Measurements from ENCODE around the gene PDE7B.
"Not testable (repeated sequence)": the region's sequence is repeated elsewhere in the genome, so short reads cannot be mapped to it uniquely, and the experiment has no call there.

PDE7B gene

DNA sequence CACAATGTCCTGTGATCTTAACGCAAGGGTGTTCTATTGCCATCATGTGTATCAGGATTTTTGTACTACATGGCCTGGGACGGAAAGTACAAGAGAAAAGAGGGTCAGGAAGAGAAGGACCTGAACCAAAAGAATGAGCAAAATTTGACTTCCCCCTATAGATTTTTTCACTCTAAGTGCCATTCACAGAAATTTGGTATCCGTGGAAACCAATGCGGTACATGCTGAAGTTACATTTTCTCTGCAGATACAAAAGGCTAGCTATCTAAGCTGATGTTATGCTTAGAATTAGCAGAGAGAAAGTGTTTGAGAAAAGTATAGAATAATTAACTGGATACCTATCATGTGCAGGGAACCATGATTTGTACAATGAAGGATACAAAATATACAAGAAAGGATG lies 12.4 kb upstream of the PDE7B start:
- FAIRE-seq (no peak), DNase-seq (ENCODE audit: insufficient read length, low spot score) (no peak)
- no peak for TF ChIP-seq TAF1 (IDR thresholded peaks at IDR 0.05; ENCODE audit: low read depth, low read length)
- TF ChIP-seq PAX5 (IDR thresholded peaks at IDR 0.05; ENCODE audit: insufficient read depth, low read length, severe bottlenecking) = no peak
- TF ChIP-seq POLR2A (IDR thresholded peaks at IDR 0.05; ENCODE audit: low read depth, low read length) = no peak
- no peak for TF ChIP-seq SPI1 (IDR thresholded peaks at IDR 0.05; ENCODE audit: low read depth, low read length)
- TF ChIP-seq POLR2AphosphoS5 (IDR thresholded peaks at IDR 0.05; ENCODE audit: low read depth, low read length) = no peak
- no peak for TF ChIP-seq POU2F2 (IDR thresholded peaks at IDR 0.05; ENCODE audit: low read depth, low read length)

DNA sequence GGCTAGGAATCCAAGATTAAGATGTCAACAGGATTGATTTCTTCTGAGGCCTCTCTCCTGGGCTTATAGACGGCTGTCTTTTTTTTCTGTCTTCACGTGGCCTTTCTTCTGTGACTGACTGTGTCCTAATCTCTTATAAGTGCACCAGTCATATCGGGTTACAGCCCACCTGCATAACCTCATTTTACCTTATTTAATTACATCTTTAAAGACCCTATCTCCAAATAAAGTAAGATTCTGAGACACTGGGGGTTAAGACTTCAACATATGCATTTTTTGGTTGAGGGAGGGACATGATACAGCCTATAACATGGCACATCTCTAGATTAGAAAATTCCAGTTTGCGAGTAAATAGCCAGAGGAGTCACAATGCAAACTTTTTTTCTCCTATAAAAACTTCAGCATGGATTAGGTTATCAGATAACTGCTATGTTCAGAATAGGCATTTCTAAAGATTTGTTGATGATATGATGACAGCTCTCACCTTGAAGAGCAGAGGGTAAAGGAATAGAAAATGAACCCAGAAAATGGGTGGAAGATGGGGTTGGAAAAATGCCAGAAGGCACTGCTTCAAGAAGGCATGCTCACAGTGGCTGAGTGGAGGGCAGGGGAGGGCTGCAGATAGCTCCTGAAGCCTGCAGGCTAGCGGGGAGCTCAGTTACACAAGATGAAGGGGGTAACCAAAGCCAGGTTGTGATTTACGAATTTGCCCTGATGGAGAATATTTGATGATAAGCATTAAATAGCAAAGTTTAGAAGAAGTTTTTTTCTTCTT lies 8.7 kb upstream of the PDE7B start:
- DNase-seq (ENCODE audit: insufficient read length, low spot score) = no peak
- no peak for TF ChIP-seq SPI1 (IDR thresholded peaks at IDR 0.05; ENCODE audit: low read depth, low read length)
- no peak for TF ChIP-seq PAX5 (IDR thresholded peaks at IDR 0.05; ENCODE audit: insufficient read depth, low read length, severe bottlenecking)
- TF ChIP-seq POU2F2 (IDR thresholded peaks at IDR 0.05; ENCODE audit: low read depth, low read length) = no peak
- no peak for TF ChIP-seq POLR2A (IDR thresholded peaks at IDR 0.05; ENCODE audit: low read depth, low read length)
- no peak for TF ChIP-seq POLR2AphosphoS5 (IDR thresholded peaks at IDR 0.05; ENCODE audit: low read depth, low read length)
- no peak for TF ChIP-seq TAF1 (IDR thresholded peaks at IDR 0.05; ENCODE audit: low read depth, low read length)
- no peak for FAIRE-seq

DNA sequence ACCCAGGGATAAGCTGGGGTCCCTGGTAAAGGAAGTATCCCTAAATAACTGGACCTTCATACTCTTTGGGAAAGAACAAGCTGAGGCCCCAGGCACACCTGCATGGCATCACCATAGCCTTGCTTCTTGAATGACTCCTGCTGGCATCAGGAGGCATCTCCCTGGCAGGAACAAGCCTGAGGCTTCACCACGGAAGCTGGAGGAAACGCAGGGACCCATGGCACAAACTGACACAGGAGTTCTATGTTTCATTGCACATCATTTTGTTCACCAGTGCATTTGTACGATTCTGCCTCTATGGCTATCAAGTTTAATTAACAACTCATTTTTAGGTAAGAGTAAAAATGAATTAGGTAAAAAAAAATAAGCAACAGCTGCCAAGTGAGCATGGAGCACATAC lies 619 bp upstream of the PDE7B start:
- no peak for DNase-seq (ENCODE audit: insufficient read length, low spot score)
- FAIRE-seq = no peak
- TF ChIP-seq TAF1 (IDR thresholded peaks at IDR 0.05; ENCODE audit: low read depth, low read length) (no peak), POU2F2 (IDR thresholded peaks at IDR 0.05; ENCODE audit: low read depth, low read length) (no peak), SPI1 (IDR thresholded peaks at IDR 0.05; ENCODE audit: low read depth, low read length) (no peak), POLR2A (IDR thresholded peaks at IDR 0.05; ENCODE audit: low read depth, low read length) (no peak), POLR2AphosphoS5 (IDR thresholded peaks at IDR 0.05; ENCODE audit: low read depth, low read length) (no peak), PAX5 (IDR thresholded peaks at IDR 0.05; ENCODE audit: insufficient read depth, low read length, severe bottlenecking) (no peak)

DNA sequence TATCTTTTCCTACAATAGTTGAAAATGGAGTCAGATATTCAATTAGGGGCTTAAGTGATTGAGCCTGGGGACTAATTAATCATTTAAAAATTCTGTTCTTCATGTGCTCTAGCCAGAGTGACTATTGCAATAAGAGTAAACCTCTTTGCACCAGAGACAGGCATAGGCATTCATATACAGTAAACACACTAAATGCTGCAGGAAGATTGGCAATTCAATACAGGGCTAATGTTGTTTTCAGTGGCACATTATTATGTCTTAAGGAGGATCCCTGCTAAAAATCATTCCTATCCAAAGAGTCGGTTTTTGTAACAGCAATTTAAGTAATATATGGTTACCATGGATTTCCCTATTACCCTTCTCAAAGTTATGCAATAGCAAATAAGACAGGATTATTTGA lies 1.2 kb downstream of the PDE7B start:
- TF ChIP-seq POLR2A (IDR thresholded peaks at IDR 0.05; ENCODE audit: low read depth, low read length) (no peak), POU2F2 (IDR thresholded peaks at IDR 0.05; ENCODE audit: low read depth, low read length) (no peak), POLR2AphosphoS5 (IDR thresholded peaks at IDR 0.05; ENCODE audit: low read depth, low read length) (no peak), SPI1 (IDR thresholded peaks at IDR 0.05; ENCODE audit: low read depth, low read length) (no peak), PAX5 (IDR thresholded peaks at IDR 0.05; ENCODE audit: insufficient read depth, low read length, severe bottlenecking) (no peak), TAF1 (IDR thresholded peaks at IDR 0.05; ENCODE audit: low read depth, low read length) (no peak)
- FAIRE-seq (no peak), DNase-seq (ENCODE audit: insufficient read length, low spot score) (no peak)

DNA sequence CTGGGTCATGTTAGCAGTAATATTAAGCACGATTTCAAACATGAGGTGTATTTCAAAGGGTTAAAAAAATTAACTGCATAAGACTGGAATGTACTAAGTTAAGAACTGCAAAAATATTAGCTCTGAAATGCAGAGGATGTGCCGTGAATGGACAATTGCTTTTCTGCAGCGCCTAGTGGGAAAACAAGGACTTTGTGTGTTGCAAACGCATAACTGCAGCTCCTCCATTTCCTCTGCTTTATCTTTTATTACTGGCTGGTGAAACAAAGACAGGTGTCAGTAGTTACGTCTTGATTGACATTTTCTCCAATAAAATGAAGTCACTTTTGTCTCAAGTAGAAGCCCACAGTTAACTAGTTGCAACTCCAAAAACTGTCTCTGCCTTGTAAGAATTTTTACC lies 1.7 kb downstream of the PDE7B start:
- TF ChIP-seq SPI1 (IDR thresholded peaks at IDR 0.05; ENCODE audit: low read depth, low read length) (no peak), PAX5 (IDR thresholded peaks at IDR 0.05; ENCODE audit: insufficient read depth, low read length, severe bottlenecking) (no peak), POU2F2 (IDR thresholded peaks at IDR 0.05; ENCODE audit: low read depth, low read length) (no peak), TAF1 (IDR thresholded peaks at IDR 0.05; ENCODE audit: low read depth, low read length) (no peak), POLR2A (IDR thresholded peaks at IDR 0.05; ENCODE audit: low read depth, low read length) (no peak), POLR2AphosphoS5 (IDR thresholded peaks at IDR 0.05; ENCODE audit: low read depth, low read length) (no peak)
- no peak for DNase-seq (ENCODE audit: insufficient read length, low spot score)
- no peak for FAIRE-seq

DNA sequence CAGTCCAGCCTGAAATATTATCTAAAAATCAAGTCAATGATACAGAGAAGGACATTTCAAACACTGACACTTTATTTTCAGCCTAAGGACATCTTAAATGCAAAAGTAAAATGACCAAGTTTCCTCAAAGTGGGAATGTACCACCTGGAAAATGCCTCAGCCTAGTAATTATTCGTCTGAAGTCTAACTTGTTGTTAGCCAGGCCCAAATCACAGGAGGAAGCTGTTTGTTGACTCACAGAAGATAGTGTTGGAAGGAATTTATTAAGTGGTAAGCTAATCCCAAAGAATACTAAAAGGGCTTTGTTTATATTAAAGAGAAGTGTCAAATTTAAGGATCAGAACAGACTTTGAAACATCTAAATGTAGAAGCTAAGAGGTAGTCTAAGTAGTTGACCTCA lies 2.5 kb downstream of the PDE7B start:
- FAIRE-seq (no peak), DNase-seq (ENCODE audit: insufficient read length, low spot score) (no peak)
- TF ChIP-seq SPI1 (IDR thresholded peaks at IDR 0.05; ENCODE audit: low read depth, low read length) (no peak), POLR2A (IDR thresholded peaks at IDR 0.05; ENCODE audit: low read depth, low read length) (no peak)

DNA sequence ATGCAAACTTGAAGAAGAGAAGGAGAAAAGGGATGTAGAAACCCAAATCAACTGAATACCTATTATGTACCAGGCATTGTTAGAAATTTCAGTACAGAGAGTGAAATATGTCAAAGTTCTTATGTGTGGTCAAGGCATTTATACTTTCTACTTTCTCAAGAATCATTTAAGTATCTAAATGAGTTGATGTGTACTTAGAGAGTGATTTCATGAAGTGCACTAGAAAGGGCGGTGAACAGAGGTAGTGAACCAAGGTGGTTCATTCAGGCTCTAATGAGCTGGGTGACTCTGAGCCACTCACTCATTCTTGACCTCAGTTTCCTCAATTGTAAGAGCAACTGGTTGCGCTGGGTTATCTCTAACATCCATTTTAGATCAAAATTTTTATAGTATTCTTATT lies 3.3 kb downstream of the PDE7B start:
- FAIRE-seq (no peak), DNase-seq (ENCODE audit: insufficient read length, low spot score) (no peak)
- TF ChIP-seq POLR2A (IDR thresholded peaks at IDR 0.05; ENCODE audit: low read depth, low read length) = no peak
- no peak for TF ChIP-seq TAF1 (IDR thresholded peaks at IDR 0.05; ENCODE audit: low read depth, low read length)
- TF ChIP-seq SPI1 (IDR thresholded peaks at IDR 0.05; ENCODE audit: low read depth, low read length) = no peak

DNA sequence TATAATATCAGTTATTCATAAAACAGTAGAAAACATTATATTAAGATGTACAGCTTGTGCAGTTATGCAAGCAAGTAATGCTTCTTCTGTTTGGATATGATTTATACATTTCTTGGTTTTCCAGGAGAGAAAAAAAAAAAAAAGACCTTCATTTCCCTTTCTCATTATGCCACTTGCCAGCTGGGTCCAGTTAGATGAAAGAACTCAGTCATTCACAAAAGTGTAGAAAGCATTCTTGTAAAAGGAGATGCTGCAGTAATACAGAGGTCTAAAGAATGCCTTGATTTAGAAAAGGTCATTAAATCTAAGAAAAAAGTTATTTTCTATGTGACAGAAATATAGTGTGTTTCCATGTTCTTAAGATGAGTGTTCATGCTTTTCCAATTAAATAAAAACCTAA lies 7.4 kb downstream of the PDE7B start:
- DNase-seq (ENCODE audit: insufficient read length, low spot score) (no peak), FAIRE-seq (no peak)
- TF ChIP-seq POLR2A (IDR thresholded peaks at IDR 0.05; ENCODE audit: low read depth, low read length) (no peak), POLR2AphosphoS5 (IDR thresholded peaks at IDR 0.05; ENCODE audit: low read depth, low read length) (no peak), PAX5 (IDR thresholded peaks at IDR 0.05; ENCODE audit: insufficient read depth, low read length, severe bottlenecking) (no peak)

DNA sequence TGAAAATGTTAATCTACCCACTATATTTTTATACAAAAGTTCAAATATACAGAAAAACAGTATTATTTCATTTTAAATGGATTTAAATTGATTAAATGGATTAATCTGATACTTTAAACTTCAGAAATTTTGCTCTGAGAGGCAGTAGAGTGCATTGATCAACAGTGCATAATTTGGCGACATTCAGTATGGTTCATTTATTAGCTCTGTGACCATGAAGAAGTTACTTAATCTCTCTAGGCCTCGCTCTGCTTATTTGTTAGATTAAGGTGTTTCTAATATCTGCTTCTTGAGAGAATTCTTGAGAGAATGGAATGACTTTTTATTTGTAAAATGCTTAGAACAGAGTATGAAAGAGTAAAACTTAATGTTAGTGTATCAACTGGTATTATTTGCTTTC lies 8.9 kb downstream of the PDE7B start:
- TF ChIP-seq POLR2A (IDR thresholded peaks at IDR 0.05; ENCODE audit: low read depth, low read length) (no peak), TAF1 (IDR thresholded peaks at IDR 0.05; ENCODE audit: low read depth, low read length) (no peak), PAX5 (IDR thresholded peaks at IDR 0.05; ENCODE audit: insufficient read depth, low read length, severe bottlenecking) (no peak), SPI1 (IDR thresholded peaks at IDR 0.05; ENCODE audit: low read depth, low read length) (no peak), POU2F2 (IDR thresholded peaks at IDR 0.05; ENCODE audit: low read depth, low read length) (no peak), POLR2AphosphoS5 (IDR thresholded peaks at IDR 0.05; ENCODE audit: low read depth, low read length) (no peak)
- FAIRE-seq (no peak), DNase-seq (ENCODE audit: insufficient read length, low spot score) (no peak)

DNA sequence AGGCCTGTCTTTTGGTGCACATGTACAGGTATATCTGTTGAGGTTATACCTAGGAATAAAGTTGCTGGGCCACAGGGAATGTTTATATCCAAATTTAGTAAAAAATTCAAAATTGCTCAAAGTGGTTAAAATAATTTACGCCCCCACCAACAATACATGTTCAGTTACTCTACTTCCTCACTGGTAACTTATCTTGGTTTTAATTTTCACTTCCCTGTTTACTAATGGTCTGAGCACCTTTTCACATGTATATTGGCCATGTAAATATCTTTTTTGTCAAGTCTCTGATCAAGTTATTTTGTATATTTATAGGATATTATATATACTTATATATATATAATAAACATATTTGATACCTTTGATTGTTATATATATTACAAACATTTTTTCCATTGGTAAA lies 9.7 kb downstream of the PDE7B start:
- DNase-seq (ENCODE audit: insufficient read length, low spot score) (no peak), FAIRE-seq (peak; percentile 9)
- TF ChIP-seq SPI1 (IDR thresholded peaks at IDR 0.05; ENCODE audit: low read depth, low read length) = peak; percentile 90
- TF ChIP-seq PAX5 (IDR thresholded peaks at IDR 0.05; ENCODE audit: insufficient read depth, low read length, severe bottlenecking) = no peak

DNA sequence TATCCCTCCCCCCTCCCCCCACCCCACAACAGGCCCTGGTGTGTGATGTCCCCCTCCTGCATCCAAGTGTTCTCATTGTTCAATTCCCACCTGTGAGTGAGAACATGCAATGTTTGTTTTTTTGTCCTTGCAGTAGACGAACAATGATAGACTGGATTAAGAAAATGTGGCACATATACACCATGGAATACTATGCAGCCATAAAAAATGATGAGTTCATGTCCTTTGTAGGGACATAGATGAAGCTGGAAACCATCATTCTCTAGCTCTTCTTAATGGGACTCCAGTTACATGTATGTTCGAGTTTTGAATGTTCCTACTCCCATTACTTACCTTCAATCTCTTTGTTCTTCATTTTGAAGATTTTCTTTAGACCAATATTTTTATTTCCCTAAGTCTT lies 13.4 kb downstream of the PDE7B start:
- FAIRE-seq; DNase-seq (ENCODE audit: insufficient read length, low spot score): not testable (repeated sequence)
